Tibial nerve (tissue), 4 donors: ENCODE measurements around the gene STRADA.

Experiments used
- EP300 ChIP-seq, 2 donors: sonication (generic); formaldehyde crosslinking; IDR thresholded peaks; one replicate each; pipeline ENCODE4 v1.6.1; 2017; ENCODE audit warnings: antibody characterized with exemption in 2 of 2, mild to moderate bottlenecking in 1 of 2
- POLR2A ChIP-seq, 2 donors: fragments of 450-650 bp; IDR thresholded peaks; one replicate each; pipeline ENCODE4 v1.6.1; 2017; ENCODE audit warnings: antibody characterized with exemption in 2 of 2, mild to moderate bottlenecking in 2 of 2, moderate library complexity in 2 of 2
- TF ChIP-seq, protein P1 (sequence below), 5 experiments: fragments of 200-600 bp in 3 of 5; fragments of 450-650 bp in 2 of 5; sonication (generic) in 3 of 5; IDR thresholded peaks; one replicate each; pipeline ENCODE4 v1.5.1; 2016 to 2019; ENCODE audit warnings: antibody characterized with exemption in 5 of 5, mild to moderate bottlenecking in 3 of 5, moderate library complexity in 2 of 5

DNA sequence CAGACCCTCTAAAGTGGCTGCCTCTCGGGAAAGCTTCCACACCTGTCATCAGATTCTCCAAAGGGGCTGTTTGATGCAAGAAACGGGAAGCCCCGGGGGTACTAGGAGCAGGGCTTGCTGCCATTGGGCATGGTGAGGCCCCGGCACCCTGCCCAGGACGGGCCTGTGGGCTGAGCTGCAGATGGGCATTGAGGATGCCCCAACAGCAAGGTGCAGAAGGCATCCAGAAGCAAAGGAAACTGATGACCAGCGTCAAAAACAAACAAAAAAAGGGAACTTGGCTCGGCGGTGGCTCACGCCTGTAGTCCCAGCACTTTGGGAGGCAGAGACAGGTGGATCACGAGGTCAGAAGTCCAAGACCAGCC lies 40.2 kb downstream of the STRADA start:
- TF ChIP-seq, protein P1, sequence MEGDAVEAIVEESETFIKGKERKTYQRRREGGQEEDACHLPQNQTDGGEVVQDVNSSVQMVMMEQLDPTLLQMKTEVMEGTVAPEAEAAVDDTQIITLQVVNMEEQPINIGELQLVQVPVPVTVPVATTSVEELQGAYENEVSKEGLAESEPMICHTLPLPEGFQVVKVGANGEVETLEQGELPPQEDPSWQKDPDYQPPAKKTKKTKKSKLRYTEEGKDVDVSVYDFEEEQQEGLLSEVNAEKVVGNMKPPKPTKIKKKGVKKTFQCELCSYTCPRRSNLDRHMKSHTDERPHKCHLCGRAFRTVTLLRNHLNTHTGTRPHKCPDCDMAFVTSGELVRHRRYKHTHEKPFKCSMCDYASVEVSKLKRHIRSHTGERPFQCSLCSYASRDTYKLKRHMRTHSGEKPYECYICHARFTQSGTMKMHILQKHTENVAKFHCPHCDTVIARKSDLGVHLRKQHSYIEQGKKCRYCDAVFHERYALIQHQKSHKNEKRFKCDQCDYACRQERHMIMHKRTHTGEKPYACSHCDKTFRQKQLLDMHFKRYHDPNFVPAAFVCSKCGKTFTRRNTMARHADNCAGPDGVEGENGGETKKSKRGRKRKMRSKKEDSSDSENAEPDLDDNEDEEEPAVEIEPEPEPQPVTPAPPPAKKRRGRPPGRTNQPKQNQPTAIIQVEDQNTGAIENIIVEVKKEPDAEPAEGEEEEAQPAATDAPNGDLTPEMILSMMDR (IDR thresholded peaks at IDR 0.05) = no peak
- TF ChIP-seq POLR2A (IDR thresholded peaks at IDR 0.05) (no peak), EP300 (IDR thresholded peaks at IDR 0.05) (no peak)
